GM12872 (cell line): ENCODE data around the gene MAP2.

ENCODE experiments used
- CTCF ChIP-seq: IDR thresholded peaks from 3 replicates; pipeline ENCODE4 v1.5.1; 2011; ENCODE audit warnings: low read depth, mild to moderate bottlenecking, low read length, moderate library complexity; ENCODE audit not compliant: insufficient read depth

MAP2 gene

GRCh38 chr2:209468846-209469245 lies 45.0 kb downstream of the MAP2 start:
- TF ChIP-seq CTCF = no peak

GRCh38 chr2:209469481-209469880 lies 45.6 kb downstream of the MAP2 start:
- TF ChIP-seq CTCF = no peak

GRCh38 chr2:209470466-209470865 lies 46.6 kb downstream of the MAP2 start:
- TF ChIP-seq CTCF = no peak

- TF ChIP-seq CTCF = no peak
Observed at GRCh38 chr2:209471037-209471436, 47.2 kb downstream of the MAP2 start.

GRCh38 chr2:209472112-209472832 lies 48.4 kb downstream of the MAP2 start:
- TF ChIP-seq CTCF = no peak

- TF ChIP-seq CTCF = no peak
Observed at GRCh38 chr2:209472871-209473270, 49.0 kb downstream of the MAP2 start.

- no peak for TF ChIP-seq CTCF
Observed at GRCh38 chr2:209473930-209474419, 50.1 kb downstream of the MAP2 start.

GRCh38 chr2:209474960-209475359 lies 51.1 kb downstream of the MAP2 start:
- no peak for TF ChIP-seq CTCF
